Natural killer cell (primary cell): ENCODE data around the gene SPRED2. TPM values are rescaled to one million over a fixed set of nuclear protein-coding genes. Genes with fewer than 3 reads are reported as not detected.

Source experiments
- ATAC-seq, 3 donors: fragments of 150-1000 bp in 2 of 3; fragments of 200-7000 bp in 1 of 3; cut with Tn5 transposase; 1 replicate in 1 of 3; 2 replicates in 2 of 3; pipeline ENCODE4 v1.10.0; 2021; ENCODE audit warnings: mild to moderate bottlenecking in 2 of 3, moderate library complexity in 2 of 3
- DNase-seq, 2 donors: peaks; one replicate each; pipeline versions ENCODE4 v3.0.0 to v3.0.0-alpha.2; 2013 to 2021; ENCODE audit warnings: mixed read lengths in 1 of 2
- H3K27ac ChIP-seq: one replicate; pipeline ENCODE4 v1.5.1; 2013; ENCODE audit warnings: mild to moderate bottlenecking, low read length
- H3K27me3 ChIP-seq: one replicate; pipeline ENCODE4 v1.6.1; 2013; ENCODE audit warnings: low read length; ENCODE audit not compliant: control insufficient read depth, insufficient read depth
- H3K36me3 ChIP-seq: one replicate; pipeline ENCODE4 v1.6.1; 2013; ENCODE audit warnings: low read length; ENCODE audit not compliant: control insufficient read depth, insufficient read depth
- H3K4me1 ChIP-seq: one replicate; pipeline ENCODE4 v1.6.1; 2013; ENCODE audit warnings: low read length; ENCODE audit not compliant: control insufficient read depth, insufficient read depth
- H3K4me3 ChIP-seq: one replicate; pipeline ENCODE4 v1.5.1; 2013; ENCODE audit warnings: low read length
- H3K9me3 ChIP-seq: one replicate; pipeline ENCODE4 v1.6.1; 2013; ENCODE audit warnings: low read length; ENCODE audit not compliant: control insufficient read depth, insufficient read depth
- H3K27ac Mint-ChIP-seq, 2 donors: one replicate each; pipeline ENCODE4 v1.8.0; 2022; ENCODE audit warnings: mild to moderate bottlenecking in 2 of 2, mixed read lengths in 2 of 2, moderate library complexity in 1 of 2
- H3K27me3 Mint-ChIP-seq, 2 donors: one replicate each; pipeline ENCODE4 v1.8.0; 2022; ENCODE audit warnings: low read depth in 2 of 2, mixed read lengths in 2 of 2
- H3K36me3 Mint-ChIP-seq: one replicate; pipeline ENCODE4 v1.8.0; 2022; ENCODE audit warnings: mixed read lengths
- H3K4me1 Mint-ChIP-seq, 2 donors: one replicate each; pipeline ENCODE4 v1.8.0; 2022; ENCODE audit warnings: mixed read lengths in 2 of 2
- H3K4me3 Mint-ChIP-seq: one replicate; pipeline ENCODE4 v1.8.0; 2022; ENCODE audit warnings: mild to moderate bottlenecking, moderate library complexity, mixed read lengths
- H3K9me3 Mint-ChIP-seq, 2 donors: one replicate each; pipeline ENCODE4 v1.8.0; 2022; ENCODE audit warnings: mixed read lengths in 2 of 2
- CTCF ChIP-seq: fragments of 200-600 bp; IDR thresholded peaks from one replicate; pipeline ENCODE4 v1.8.0; 2022; ENCODE audit warnings: antibody characterized with exemption
- WGBS: methylation state at CpG from one replicate; pipeline ENCODE4 v1.1.7; 2013; ENCODE audit warnings: missing lambda C conversion rate; ENCODE audit not compliant: insufficient coverage; 5-methylcytosine and 5-hydroxymethylcytosine counted together
- intact Hi-C: fragments of 100-400 bp; cut with micrococcal nuclease; formaldehyde crosslinking; loops from one replicate; pipeline ENCODE4 v1.14.2; 2022
- total RNA-seq, 4 donors: library from RNA; stranded (reverse); fragments of 120-200 nt in 1 of 4; gene quantifications; one replicate each; pipeline versions ENCODE4 v1.2.3 to v1.2.4, GENCODE V29; 2013 to 2022

The SPRED2 gene
- total RNA-seq, 3 donors from 2014 or later (not counting 1 experiment from before 2014, with no cell fraction given): 3.8 to 8.6 (median 8.3) TPM

DNA sequence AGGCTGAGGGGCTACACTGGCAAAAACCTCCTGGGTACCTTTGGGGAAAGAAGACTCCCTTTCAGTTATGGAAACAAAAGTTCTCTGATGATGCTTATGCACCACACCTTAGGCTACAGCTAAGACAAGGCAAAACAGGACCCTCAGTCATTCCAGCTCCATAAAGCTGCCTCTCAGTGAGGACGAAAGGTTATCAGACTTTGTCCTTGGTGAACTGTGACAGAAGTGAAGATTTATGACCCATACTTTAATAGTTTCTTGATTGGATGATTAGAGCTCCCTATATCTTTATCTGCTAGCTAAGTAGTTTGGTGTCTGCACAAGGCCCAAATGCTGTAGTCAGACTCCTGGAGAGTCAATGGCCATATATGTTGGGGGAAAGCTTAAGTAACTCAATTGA lies 40.6 kb upstream of the SPRED2 start:
- no peak overlapping the region for H3K4me3 ChIP-seq
- H3K4me1 ChIP-seq: no peaks in the 10 kb centered on the region
- H3K36me3 ChIP-seq: no peaks in the 10 kb centered on the region
- H3K27ac Mint-ChIP-seq: no peak overlapping the region
- no peak for TF ChIP-seq CTCF
- 100% methylated on average over 1 of the region's 1 CpG for WGBS
- peaks cover 4% of the 10 kb centered on the region for H3K9me3 ChIP-seq
- DNase-seq (no peak), ATAC-seq (no peak)
- no peaks in the 10 kb centered on the region for H3K27me3 ChIP-seq
- no peak overlapping the region for H3K4me3 Mint-ChIP-seq
- intact Hi-C loops: no loop called here
- H3K9me3 Mint-ChIP-seq: no peaks in the 10 kb centered on the region
- H3K27ac ChIP-seq: no peak overlapping the region
- H3K27me3 Mint-ChIP-seq: no peaks in the 10 kb centered on the region
- no peaks in the 10 kb centered on the region for H3K4me1 Mint-ChIP-seq
- H3K36me3 Mint-ChIP-seq: no peaks in the 10 kb centered on the region

DNA sequence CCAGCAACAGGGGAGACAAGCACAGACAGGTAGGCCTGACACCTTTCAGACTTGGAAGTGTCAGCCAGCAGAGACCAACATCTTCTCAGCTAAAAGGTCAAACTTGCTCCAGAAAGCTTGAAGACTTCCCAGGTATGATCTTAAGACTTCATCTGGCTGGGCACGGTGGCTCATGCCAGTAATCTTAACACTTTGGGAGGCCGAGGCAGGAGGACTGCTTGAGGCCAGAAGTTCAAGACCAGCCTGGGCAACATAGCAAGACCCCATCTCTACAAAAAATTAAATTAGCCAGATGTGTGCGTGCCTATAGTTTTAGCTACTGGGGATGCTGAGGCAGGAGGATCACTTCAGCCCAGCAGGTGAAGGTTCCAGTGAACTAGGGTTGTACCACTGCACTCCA lies 39.0 kb upstream of the SPRED2 start:
- intact Hi-C loops: no loop called here
- Mint-ChIP-seq H3K36me3 (no peaks in the 10 kb centered on the region), H3K9me3 (no peaks in the 10 kb centered on the region), H3K27me3 (no peaks in the 10 kb centered on the region), H3K4me3 (no peak overlapping the region), H3K27ac (no peak overlapping the region), H3K4me1 (no peaks in the 10 kb centered on the region)
- Histone ChIP-seq H3K4me3 (no peak overlapping the region), H3K4me1 (no peaks in the 10 kb centered on the region), H3K9me3 (peaks cover 4% of the 10 kb centered on the region), H3K36me3 (no peaks in the 10 kb centered on the region), H3K27me3 (no peaks in the 10 kb centered on the region), H3K27ac (no peak overlapping the region)
- no peak for TF ChIP-seq CTCF
- ATAC-seq: no peak
- no peak for DNase-seq
- 88% methylated on average over 3 of the region's 3 CpGs for WGBS

DNA sequence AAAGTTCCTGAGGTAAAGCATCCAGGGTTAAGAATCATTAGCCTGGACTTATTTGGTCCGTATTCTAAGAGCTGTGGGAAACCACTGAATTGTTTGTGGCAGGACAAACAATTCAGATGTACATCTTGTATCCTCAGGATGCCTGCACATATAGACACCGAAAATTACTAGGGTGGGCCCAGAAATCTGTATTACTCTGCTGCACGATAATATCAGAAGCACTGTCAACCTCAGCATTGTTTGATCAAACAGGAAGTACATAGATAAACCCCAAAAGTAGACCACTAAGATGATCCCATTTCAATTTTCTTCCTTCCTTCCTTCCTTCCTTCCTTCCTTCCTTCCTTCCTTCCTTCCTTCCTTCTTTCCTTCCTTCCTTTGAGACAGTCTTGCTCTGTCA lies 34.2 kb upstream of the SPRED2 start:
- no peaks in the 10 kb centered on the region for H3K9me3 Mint-ChIP-seq
- no peak overlapping the region for H3K27ac ChIP-seq
- WGBS: 79% methylated on average over 3 of the region's 3 CpGs
- H3K4me1 ChIP-seq: no peaks in the 10 kb centered on the region
- H3K27ac Mint-ChIP-seq: no peak overlapping the region
- intact Hi-C loops: no loop called here
- no peaks in the 10 kb centered on the region for H3K27me3 ChIP-seq
- H3K4me3 Mint-ChIP-seq: no peak overlapping the region
- ATAC-seq (no peak), DNase-seq (no peak)
- no peaks in the 10 kb centered on the region for H3K36me3 ChIP-seq
- H3K36me3 Mint-ChIP-seq: no peaks in the 10 kb centered on the region
- H3K4me1 Mint-ChIP-seq: no peaks in the 10 kb centered on the region
- peaks cover 6 to 15% of the 10 kb centered on the region in 2 donors for H3K27me3 Mint-ChIP-seq
- no peak overlapping the region for H3K4me3 ChIP-seq
- no peak for TF ChIP-seq CTCF
- no peaks in the 10 kb centered on the region for H3K9me3 ChIP-seq

DNA sequence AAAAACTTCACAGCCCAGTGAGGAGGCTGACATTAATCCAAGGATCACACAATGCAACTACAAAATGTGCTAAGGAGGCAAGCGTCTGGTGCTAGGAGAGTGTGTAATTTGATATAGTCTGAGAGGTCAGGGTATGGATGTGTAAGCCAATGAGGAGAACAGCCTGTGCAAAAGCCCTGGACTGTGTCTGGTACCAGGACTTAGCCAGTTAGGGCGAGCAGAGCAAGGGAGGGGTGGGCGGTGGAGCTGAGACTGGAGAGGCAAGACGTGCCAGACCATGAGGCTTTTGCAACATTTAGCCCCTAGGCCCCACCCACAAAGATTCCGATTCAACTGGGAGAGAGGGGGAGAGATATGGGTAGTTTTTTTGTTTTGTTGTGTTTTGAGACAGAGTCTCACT lies 33.5 kb upstream of the SPRED2 start:
- H3K27ac ChIP-seq: no peak overlapping the region
- Mint-ChIP-seq H3K36me3 (no peaks in the 10 kb centered on the region), H3K4me3 (no peak overlapping the region), H3K27ac (no peak overlapping the region), H3K9me3 (no peaks in the 10 kb centered on the region), H3K27me3 (peaks cover 13 to 22% of the 10 kb centered on the region in 2 donors), H3K4me1 (no peaks in the 10 kb centered on the region)
- no peak for TF ChIP-seq CTCF
- no peak overlapping the region for H3K4me3 ChIP-seq
- no peaks in the 10 kb centered on the region for H3K4me1 ChIP-seq
- H3K9me3 ChIP-seq: no peaks in the 10 kb centered on the region
- 83% methylated on average over 3 of the region's 5 CpGs for WGBS
- no peaks in the 10 kb centered on the region for H3K27me3 ChIP-seq
- intact Hi-C loops: no loop called here
- ATAC-seq (peak in 1 of 3 donors; percentile 24), DNase-seq (no peak)
- no peaks in the 10 kb centered on the region for H3K36me3 ChIP-seq
